ENCODE results near the gene MAFG.

MAFG gene

DNA sequence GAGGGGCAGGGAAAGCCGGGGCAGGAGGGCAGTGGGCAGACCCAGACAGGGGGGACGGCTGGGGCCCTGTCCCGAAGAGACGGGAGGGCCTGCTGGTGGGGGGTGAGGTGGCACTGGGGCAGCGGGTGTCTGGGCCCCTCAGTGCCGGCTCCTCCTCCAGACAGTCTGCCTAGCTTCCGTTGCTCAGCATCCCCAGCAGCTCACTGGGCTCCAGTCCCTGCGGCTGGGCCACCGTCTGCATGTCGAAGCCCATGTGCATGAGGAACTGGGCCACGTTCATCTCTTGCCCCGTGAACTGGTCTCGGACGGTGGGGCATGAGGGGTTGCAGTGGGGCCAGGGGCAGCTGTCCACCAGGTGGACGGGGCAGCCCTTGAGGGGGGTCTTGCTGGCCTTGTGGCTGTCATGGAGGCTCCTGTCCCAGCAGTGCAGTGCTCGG lies 25.3 kb upstream of the MAFG start:
- no peaks in the 10 kb centered on the region for H3K36me3 ChIP-seq (ENCODE audit: control insufficient read depth, insufficient read depth, low read length)
- TF ChIP-seq, protein P1, sequence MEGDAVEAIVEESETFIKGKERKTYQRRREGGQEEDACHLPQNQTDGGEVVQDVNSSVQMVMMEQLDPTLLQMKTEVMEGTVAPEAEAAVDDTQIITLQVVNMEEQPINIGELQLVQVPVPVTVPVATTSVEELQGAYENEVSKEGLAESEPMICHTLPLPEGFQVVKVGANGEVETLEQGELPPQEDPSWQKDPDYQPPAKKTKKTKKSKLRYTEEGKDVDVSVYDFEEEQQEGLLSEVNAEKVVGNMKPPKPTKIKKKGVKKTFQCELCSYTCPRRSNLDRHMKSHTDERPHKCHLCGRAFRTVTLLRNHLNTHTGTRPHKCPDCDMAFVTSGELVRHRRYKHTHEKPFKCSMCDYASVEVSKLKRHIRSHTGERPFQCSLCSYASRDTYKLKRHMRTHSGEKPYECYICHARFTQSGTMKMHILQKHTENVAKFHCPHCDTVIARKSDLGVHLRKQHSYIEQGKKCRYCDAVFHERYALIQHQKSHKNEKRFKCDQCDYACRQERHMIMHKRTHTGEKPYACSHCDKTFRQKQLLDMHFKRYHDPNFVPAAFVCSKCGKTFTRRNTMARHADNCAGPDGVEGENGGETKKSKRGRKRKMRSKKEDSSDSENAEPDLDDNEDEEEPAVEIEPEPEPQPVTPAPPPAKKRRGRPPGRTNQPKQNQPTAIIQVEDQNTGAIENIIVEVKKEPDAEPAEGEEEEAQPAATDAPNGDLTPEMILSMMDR (IDR thresholded peaks at IDR 0.05): no peak

DNA sequence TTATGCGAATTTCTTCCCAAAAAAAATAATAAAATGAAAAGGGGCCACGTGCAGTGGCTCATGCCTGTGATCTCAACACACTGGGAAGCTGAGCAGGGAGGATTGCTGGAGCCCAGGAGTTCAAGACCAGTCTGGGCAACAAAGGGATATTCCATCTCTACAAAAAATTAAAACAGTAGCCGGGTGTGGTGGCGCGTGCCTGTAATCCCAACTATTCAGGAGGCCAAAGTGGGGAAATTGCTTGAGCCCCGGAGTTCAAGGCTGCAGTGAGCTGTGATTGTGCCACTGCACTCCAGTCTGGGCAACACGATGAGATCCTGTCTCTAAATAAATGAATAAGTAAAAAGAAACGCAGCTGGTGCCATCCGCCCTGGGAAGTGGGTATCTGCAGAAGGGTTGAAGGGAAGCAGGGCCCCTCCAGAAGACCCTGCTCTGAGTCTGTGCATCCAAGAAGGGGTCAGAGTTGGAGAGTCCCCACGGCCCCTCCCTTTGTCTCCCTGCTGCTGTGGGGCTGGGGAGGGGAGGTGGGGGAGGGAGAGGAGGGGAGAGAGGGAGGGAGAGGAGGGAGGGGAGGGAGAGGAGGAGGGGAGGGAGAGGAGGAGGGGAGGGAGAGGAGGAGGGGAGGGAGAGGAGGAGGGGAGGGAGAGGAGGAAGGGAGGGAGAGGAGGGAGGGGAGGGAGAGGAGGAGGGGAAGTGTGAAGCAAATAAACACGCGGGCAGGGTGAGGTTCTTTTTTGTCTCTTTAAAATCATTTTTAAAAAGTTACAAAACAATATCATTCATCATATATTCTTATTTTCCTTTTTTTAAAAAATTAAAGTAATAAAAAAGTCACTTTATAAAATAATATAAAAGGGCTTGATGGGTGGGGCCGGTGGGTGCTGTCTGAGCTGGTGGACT lies 24.5 kb upstream of the MAFG start:
- no peak overlapping the region for H3K4me2 ChIP-seq (ENCODE audit: low read length)
- TF ChIP-seq, protein P1 (IDR thresholded peaks at IDR 0.05): no peak

More for the DNA sequence above, 25.3 kb upstream of the MAFG start:
- Histone ChIP-seq H3K4me3 (ENCODE audit: low read depth, low read length) (no peak overlapping the region), H3K79me2 (no peaks in the 10 kb centered on the region), H3K27ac (no peak overlapping the region), H3K27me3 (ENCODE audit: control insufficient read depth, insufficient read depth, low read length) (no peaks in the 10 kb centered on the region), H3K9me3 (ENCODE audit: control insufficient read depth, low read length) (no peaks in the 10 kb centered on the region), H2AFZ (no peak overlapping the region), H3K4me2 (ENCODE audit: low read length) (no peak overlapping the region), H3K4me1 (no peaks in the 10 kb centered on the region), H3K9ac (no peak overlapping the region)

DNA sequence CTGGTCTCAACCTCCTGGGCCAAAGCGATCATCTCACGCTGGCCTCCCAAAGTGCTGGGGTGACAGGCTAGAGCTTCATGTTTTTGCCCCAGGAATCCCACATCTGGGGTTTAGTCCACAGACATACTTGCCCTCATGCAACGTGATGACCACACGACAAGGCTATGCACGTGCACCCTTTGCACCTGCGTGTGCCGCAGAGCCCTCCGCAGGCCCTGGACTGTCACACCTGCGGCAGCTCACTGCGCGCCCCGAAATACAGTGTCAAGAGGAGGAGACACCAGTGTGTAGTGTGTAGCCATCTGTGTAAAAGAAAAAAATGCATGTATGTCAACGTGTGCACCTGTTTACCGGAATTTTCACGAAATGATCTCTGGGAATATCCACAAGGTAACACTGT lies 23.0 kb upstream of the MAFG start:
- no peak overlapping the region for H3K9ac ChIP-seq
- TF ChIP-seq, protein P1 (IDR thresholded peaks at IDR 0.05): no peak
- no peaks in the 10 kb centered on the region for H3K27me3 ChIP-seq (ENCODE audit: control insufficient read depth, insufficient read depth, low read length)
- no peaks in the 10 kb centered on the region for H3K79me2 ChIP-seq
- H3K27ac ChIP-seq: no peak overlapping the region
- no peaks in the 10 kb centered on the region for H3K36me3 ChIP-seq (ENCODE audit: control insufficient read depth, insufficient read depth, low read length)
- H2AFZ ChIP-seq: no peak overlapping the region
- no peak overlapping the region for H3K4me3 ChIP-seq (ENCODE audit: low read depth, low read length)
- H3K4me1 ChIP-seq: no peaks in the 10 kb centered on the region
- no peak overlapping the region for H3K4me2 ChIP-seq (ENCODE audit: low read length)
- no peaks in the 10 kb centered on the region for H3K9me3 ChIP-seq (ENCODE audit: control insufficient read depth, low read length)

More for the DNA sequence above, 24.5 kb upstream of the MAFG start:
- no peak overlapping the region for H3K27ac ChIP-seq
- no peaks in the 10 kb centered on the region for H3K9me3 ChIP-seq (ENCODE audit: control insufficient read depth, low read length)
- H2AFZ ChIP-seq: no peak overlapping the region
- no peak overlapping the region for H3K9ac ChIP-seq
- H3K27me3 ChIP-seq (ENCODE audit: control insufficient read depth, insufficient read depth, low read length): no peaks in the 10 kb centered on the region
- H3K79me2 ChIP-seq: no peaks in the 10 kb centered on the region
- no peak overlapping the region for H3K4me3 ChIP-seq (ENCODE audit: low read depth, low read length)
- no peaks in the 10 kb centered on the region for H3K4me1 ChIP-seq
- no peaks in the 10 kb centered on the region for H3K36me3 ChIP-seq (ENCODE audit: control insufficient read depth, insufficient read depth, low read length)

DNA sequence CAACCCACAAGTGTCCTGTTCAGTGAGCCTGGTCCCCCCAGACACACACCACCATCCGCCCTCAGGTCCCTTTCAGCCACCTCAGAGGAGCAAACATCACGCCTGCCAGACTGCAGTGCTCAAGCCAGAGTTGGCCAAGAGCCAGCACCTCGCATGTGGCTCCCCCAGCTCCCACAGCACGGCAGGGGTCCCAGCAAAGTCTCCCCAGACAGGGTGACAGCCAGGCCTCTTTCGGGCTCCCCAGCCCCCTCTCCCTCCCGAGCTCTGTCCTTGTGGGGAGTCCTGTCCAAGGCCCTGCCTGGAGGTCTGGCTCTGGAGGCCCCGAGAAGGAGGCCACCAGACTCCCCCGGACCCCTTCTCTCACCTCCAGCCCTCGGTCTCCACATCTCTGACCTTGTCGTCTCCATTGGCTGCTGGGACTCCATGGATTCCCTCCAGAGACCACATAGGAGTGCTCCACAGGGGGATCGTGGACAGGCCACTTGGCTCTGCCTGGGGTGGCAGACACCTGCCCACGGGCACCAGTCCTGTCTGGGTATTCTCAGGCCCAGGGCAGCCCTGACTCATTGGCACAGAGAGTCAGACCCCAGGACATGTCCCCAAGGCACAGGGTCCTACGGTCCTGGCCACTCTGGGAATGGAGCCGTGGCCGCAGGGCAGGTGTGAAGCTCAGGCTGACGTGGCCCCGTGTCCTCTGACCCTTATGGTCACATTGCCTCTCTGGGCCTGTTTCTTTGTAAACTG lies 21.3 kb upstream of the MAFG start:
- H3K4me2 ChIP-seq (ENCODE audit: low read length): no peak overlapping the region
- H2AFZ ChIP-seq: no peak overlapping the region
- no peaks in the 10 kb centered on the region for H3K79me2 ChIP-seq
- H3K4me1 ChIP-seq: no peaks in the 10 kb centered on the region
- no peaks in the 10 kb centered on the region for H3K36me3 ChIP-seq (ENCODE audit: control insufficient read depth, insufficient read depth, low read length)
- no peak overlapping the region for H3K4me3 ChIP-seq (ENCODE audit: low read depth, low read length)
- no peak overlapping the region for H3K9ac ChIP-seq
- TF ChIP-seq, protein P1 (IDR thresholded peaks at IDR 0.05): no peak
- H3K9me3 ChIP-seq (ENCODE audit: control insufficient read depth, low read length): no peaks in the 10 kb centered on the region
- H3K27ac ChIP-seq: no peak overlapping the region
- no peaks in the 10 kb centered on the region for H3K27me3 ChIP-seq (ENCODE audit: control insufficient read depth, insufficient read depth, low read length)
